Measurements from ENCODE around the gene SUGP1.
"Not testable (repeated sequence)": the region's sequence is repeated elsewhere in the genome, so short reads cannot be mapped to it uniquely, and the experiment has no call there.

SUGP1 gene

DNA sequence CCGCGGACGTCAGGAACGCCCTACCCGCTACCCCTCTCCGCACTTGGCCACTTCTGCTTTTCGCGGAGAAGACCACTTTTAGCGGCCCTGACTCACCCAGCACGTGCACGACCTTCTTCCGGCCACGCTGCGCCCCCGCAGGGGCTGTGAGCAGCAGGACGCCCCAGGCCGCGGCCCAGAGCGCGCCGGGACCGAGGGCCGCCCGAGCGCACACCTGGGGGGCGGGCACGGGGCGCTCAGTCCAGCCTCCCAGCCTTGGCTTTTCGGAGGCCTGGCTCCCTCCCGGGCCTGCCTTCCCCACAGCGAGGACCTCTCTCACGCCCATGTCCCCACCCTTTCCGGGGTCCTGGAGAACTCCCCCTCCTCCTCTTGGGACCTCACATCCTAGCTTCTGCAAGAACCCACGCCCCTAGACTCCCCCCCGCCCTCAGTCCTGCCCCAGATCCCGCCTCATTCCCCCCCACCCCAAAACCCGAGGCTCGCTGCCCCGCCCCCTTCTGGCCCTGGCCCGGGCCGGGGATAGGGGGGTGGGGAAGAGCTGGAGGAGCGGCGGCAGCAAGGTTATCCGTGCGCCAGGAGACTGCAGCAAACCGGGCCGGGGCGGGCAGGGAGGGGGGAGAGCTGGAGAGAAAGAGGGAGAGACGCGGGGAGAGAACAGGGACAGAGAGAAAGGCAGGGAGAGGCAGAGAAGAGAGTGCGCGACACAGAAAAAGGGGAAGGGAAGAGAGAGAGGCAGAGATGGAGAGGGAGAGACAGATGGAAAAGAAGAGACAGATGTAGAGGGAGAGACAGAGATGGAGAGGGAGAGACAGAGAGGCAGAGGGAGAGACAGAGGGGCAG, 58.7 kb downstream of the SUGP1 start:
- peak; percentile 22 for DNase-seq

DNA sequence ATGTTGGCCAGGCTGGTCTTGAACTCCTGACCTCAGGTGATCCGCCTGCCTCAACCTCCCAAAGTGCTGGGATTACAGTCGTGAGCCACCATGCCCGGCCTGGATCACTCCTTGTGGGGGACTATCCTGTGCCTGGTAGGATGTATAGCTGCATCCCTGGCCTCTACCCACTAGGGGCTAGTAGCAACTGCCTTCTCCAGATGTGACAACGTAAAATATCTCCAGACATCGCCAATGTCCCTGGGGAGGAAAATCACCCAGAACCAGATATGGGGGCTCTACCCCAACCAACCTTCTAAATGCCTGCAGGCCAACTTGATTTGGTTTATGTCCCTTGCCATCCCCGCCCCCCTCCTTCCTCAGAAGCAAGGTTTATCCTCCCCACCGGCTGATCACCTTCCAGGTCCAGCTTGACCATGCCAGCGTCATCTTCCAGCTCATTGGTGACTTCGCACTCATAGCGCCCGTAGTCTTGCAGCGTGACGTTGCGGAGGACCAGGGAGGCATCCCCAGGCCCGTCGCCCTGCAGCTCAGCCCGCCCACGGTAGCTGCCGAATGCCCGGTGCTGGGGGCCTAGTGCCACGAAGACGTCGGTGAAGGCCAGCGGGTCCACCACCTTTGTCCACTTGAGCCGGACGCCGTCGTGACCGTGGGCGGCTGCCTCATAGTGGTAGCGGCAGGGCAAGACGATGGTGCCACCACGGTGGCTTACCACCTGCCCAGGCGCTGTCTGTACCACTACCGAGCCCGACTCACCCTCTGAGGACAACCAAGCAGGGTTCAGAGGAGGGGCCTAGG, 59.7 kb downstream of the SUGP1 start:
- no peak for DNase-seq

DNA sequence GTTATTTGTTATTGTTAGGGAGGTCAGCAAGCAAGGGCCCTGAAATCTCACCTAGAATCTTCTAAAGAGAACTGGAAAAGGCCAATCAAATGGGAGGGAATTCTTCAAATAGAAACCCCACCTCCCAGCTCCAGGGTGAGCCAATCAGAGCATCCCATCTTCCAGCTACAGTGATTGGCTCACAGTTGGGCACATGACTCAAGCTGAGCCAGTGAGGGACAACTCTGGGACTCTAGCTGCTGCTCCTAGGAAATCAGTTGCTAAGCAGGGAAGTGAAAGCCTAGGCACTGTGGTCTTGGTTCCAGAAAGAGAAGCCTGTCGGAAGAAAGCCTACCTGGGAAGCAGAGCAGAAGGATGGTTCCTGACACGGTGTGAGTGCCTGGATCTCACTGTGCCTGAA, 60.6 kb downstream of the SUGP1 start:
- peak; percentile 51 for DNase-seq

- no peak for DNase-seq
Measured at GRCh38 chr19:19258589-19259338, 61.5 kb downstream of the SUGP1 start.

DNA sequence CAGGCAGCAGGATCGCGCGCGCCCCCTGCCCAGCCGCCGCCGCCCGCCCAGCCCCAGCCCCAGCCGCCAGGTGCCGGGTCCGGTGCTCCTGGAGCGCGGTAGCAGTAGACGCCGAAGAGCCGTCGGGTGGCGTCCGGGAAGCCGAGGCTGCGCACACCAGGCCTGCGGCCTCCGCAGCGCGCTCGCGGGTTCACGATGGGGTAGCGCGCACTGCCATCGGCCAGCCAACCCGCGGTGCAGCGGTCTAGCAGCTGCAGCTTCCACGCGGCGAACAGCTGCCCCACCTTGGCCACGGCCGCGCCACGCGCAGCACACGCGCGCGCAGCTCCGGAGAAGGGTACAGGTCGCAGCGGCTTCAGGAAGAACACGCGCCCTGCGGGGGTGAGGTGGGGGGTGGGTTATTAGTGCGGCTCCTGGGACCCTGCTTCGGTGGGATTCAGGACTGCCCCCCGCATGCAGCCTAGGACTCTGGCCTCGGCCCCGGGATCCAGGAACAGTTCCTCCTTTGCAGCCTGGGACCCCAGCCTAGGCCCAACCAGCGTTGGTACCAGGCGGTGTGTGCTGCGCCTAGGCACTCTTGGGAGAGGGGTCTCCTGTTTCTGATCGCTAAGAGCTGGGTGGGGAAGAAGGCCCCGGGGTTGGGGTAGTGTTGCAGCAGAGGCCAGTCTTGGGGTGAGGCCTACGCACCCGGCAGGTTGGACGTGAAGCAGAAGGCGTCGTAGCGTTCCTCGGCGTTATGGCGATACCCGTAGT, 62.3 kb downstream of the SUGP1 start:
- DNase-seq: no peak

GRCh38 chr19:19257137-19257536, 63.2 kb downstream of the SUGP1 start:
- DNase-seq: no peak

GRCh38 chr19:19256072-19256969, 64.0 kb downstream of the SUGP1 start:
- no peak for DNase-seq

DNA sequence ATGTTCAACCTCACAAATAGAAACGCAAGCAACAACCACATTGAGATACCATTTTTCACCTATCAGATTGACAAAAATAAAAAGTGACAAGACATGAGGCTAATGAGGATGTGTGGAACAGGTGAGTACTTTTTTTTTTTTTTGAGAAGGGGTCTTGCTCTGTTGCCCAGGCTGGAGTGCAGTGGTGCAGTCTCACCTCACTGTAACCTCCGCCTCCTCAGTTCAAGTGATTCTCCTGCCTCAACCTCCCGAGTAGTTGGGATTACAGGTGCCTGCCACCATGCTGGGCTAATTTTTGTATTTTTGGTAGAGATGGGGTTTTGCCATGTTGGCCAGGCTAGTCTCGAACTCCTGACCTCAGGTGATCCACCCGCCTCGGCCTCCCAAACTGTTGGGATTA, 66.9 kb downstream of the SUGP1 start:
- DNase-seq: not testable (repeated sequence)

GRCh38 chr19:19250196-19250801, 70.0 kb downstream of the SUGP1 start:
- DNase-seq: no peak

DNA sequence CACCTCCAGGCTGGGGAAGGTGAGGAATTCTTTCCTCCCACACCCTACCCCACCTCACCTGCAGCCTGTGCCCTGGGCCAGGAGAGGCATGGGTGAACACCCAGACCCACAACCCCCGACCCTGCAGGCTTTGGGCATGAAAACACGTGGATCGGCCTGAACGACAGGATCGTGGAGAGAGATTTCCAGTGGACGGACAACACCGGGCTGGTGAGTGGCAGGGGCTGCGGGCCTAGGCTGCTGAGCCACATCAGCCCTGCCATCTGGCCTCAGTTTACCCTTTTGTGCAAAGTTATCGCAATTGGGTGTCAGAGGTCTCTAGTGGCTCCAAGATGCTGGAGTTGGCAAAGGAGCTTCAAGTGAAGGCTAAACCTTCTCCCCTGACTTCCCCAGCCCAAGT, 79.8 kb downstream of the SUGP1 start:
- DNase-seq: no peak

DNA sequence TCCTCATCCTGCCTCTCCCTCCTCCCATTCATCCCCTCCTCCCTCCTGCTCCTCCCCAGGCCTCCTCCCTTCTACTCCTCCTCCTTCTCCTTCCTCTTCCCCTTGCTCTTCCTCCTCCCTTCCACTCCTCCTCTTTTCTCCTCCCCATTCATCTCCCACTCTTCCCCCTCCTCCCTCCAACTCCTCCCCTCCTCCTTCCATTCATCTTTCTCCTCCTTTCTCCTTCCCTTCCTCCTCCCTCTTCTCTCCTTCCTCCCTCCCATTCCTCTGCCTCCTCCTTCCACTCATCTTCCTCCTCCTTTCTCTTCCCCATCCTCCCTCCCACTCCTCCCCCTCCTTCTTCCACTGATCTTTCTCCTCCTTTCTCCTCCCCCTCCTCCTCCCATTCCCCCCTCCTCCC, 80.6 kb downstream of the SUGP1 start:
- DNase-seq: no peak

DNA sequence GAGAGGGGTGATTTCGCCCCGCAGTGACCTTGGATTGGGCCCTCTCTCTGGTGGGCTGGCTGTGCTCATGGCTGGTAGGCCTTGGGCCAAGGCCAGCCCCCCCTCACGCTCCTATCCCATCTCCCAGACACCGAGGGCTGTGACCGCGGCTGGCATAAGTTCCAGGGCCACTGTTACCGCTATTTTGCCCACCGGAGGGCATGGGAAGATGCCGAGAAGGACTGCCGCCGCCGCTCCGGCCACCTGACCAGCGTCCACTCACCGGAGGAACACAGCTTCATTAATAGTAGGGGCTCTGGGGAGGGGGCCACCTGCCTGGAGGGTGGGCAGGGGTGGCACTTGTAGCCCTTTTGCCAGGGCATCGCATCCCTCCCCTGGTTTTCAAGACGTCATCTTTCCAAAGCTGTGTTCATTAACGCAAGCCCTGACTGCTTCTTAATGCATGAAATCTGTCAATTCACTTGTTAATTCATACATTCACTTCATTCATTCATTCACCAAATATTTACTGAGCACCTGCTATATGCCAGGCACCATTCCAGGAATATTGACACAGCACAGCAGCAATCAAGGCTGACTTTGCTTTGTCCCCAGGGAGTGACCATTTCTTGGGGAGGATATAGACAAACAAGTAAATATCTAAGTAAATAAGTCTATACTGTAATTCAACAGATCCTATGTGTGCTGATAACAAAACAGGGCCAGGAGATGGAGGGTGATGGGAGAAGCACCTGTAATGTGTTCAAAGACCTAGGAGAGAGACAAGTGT, 82.0 kb downstream of the SUGP1 start:
- no peak for DNase-seq

DNA sequence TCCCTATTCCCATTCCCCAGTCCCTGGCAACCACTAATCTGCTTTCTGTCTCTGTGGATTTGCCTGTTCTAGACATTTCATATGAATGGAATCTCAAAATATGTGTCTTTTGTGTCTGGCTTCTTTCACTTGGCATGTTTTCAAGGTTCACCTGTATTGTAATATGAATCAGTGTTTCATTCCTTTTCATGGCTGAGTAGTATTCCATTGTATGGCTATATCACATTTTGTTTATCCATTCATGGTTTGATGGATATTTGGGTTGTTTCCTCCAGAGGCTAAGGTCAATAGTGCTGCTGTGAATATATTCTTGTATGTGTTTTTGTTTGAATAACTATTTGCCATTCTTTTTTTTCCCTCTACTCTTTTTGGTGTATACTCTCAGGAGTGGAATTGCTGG, 84.1 kb downstream of the SUGP1 start:
- no peak for DNase-seq

DNA sequence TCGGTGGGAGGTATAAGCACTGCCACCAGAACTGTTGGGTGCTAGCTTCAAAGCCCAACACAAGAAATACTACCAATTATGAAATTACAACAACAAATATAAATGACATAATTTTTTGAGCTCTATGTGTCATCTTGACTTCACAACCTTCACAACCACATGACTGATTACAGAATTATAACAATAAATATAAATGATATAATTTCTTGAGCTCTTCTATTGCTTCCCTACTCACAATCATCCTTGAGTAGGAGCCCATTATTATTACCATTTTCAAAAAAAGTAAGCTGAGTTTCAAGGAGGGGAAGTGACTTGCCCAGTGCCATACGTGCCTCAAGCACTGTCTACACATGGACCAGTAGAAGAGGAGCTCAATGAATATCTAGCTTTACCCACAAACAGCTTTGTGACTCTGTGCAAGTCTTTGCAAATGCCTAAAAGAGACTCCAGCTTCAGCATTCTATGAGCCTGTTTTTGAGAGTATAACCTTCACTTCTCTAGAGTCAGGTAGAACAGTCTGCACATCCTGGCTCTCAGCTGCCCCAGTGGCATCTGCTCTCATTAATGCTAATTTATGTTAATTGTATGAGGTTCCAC, 86.0 kb downstream of the SUGP1 start:
- DNase-seq: no peak

GRCh38 chr19:19232261-19232721, 88.0 kb downstream of the SUGP1 start:
- peak; percentile 23 for DNase-seq

GRCh38 chr19:19230999-19231398, 89.3 kb downstream of the SUGP1 start:
- no peak for DNase-seq

DNA sequence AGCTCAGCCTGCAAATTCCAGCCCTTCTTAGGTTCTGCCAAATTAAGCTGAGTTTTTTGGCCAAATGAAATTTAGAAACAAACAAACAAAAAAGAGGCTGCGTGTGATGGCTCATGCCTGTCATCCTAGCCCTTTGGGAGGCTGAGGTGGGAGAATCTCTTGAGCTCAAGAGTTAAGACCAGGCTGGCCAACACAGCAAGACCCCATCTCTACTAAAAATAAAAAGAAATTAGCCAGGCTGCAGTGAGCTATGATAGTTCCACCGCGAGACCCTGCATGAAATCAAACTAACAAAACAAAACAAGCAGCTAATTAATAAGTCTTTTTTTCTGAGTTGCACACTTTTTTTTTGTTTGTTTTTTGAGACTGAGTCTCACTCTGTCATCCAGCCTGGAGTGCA, 90.6 kb downstream of the SUGP1 start:
- DNase-seq: no peak

DNA sequence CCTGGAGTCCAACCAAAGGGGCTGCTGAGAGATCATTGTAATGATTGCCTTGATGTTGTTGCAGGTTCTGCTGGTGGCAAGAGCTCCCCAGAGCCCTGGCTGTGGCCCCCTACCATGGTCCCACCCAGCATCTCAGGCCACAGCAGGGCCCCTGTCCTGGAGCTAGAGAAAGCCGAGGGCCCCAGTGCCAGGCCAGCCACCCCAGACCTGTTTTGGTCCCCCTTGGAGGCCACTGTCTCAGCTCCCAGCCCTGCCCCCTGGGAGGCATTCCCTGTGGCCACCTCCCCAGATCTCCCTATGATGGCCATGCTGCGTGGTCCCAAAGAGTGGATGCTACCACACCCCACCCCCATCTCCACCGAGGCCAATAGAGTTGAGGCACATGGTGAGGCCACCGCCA, 93.1 kb downstream of the SUGP1 start:
- DNase-seq: no peak

GRCh38 chr19:19226663-19227062, 93.6 kb downstream of the SUGP1 start:
- no peak for DNase-seq

DNA sequence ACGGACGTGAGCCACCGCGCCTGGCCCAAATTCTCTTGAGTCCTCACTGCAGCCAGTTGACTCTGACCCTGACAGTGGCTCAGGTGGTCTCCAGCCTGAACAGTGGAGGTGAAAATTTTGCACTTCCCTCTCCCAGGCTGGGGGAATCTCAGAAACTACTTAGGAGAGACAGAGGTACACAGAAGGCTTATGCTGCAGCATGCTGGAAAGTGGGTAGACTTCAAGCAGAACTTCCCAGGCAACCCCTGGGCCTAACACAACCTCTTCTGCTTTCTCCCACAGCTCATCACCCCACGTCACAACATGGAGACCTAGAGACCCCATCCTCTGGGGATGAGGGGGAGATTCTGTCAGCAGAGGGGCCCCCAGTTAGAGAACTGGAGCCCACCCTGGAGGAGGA, 94.1 kb downstream of the SUGP1 start:
- no peak for DNase-seq
